Measurements from ENCODE around the gene POP4.

POP4 gene

GRCh38 chr19:29650772-29651387 lies 44.8 kb downstream of the POP4 start:
- H3K4me3 ChIP-seq (ENCODE audit: low read depth, low read length): no peak overlapping the region
- no peak for DNase-seq (ENCODE audit: low read depth)
- TF ChIP-seq CTCF (IDR thresholded peaks at IDR 0.05; ENCODE audit: control insufficient read depth, extremely low read depth, insufficient read depth): no peak

- DNase-seq (ENCODE audit: low read depth): no peak
- no peak overlapping the region for H3K4me3 ChIP-seq (ENCODE audit: low read depth, low read length)
- no peak for TF ChIP-seq CTCF (IDR thresholded peaks at IDR 0.05; ENCODE audit: control insufficient read depth, extremely low read depth, insufficient read depth)
Observed at GRCh38 chr19:29651622-29652394, 45.7 kb downstream of the POP4 start.

DNA sequence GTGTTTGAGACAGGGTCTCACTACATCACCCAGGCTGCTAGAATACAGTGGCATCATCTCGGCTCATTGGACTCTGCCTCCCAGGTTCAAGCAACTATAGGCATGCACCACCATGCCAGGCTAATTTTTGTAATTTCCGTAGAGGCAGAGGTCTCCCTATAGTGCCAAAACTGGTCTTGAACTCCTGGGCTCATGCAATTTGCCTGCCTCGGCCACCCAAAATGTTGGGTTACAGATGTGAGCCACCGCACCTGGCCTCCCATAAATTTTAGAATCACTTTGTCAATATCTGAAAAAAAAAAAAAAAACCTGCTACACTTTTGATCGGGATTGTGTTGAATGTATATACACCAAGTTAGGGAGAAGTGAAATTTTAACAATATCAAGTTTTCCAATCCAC lies 47.3 kb downstream of the POP4 start:
- H3K4me3 ChIP-seq (ENCODE audit: low read depth, low read length): no peak overlapping the region
- no peak for TF ChIP-seq CTCF (IDR thresholded peaks at IDR 0.05; ENCODE audit: control insufficient read depth, extremely low read depth, insufficient read depth)
- DNase-seq (ENCODE audit: low read depth): no peak

DNA sequence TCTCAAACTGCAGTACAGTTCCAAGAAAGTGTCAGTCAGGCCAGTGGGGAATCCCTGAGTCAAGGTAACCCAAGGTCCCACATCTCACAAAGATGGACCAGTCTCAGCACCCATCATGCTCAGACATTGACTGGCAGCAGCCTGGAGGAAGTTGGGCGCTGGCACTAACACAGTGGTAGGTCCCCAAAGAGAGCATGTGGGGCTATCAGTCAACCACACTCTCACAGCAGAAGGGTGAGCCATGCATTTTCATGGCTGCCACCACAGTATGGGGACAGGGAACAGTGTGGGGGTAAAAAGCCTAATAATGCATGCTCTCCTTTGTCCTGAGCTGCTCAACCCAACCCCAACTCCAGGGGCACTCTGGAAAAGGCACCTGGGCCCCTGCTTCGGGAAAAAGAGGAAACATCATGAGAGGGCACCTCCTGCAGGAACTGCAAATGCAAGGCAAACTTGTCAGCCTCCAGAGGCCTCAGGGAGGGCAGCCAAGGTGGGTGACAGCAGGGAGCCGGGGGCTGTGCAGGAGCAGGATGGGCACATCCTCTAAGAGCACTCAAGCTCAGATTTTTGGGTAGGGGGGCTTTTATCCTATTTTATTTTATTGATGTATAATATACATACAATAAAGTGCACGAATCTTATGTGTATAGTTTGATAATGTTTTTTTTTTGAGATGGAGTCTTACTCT lies 49.7 kb downstream of the POP4 start:
- no peak overlapping the region for H3K4me3 ChIP-seq (ENCODE audit: low read depth, low read length)
- TF ChIP-seq CTCF (IDR thresholded peaks at IDR 0.05; ENCODE audit: control insufficient read depth, extremely low read depth, insufficient read depth): no peak
- no peak for DNase-seq (ENCODE audit: low read depth)

GRCh38 chr19:29658221-29658991 lies 52.3 kb downstream of the POP4 start:
- H3K4me3 ChIP-seq (ENCODE audit: low read depth, low read length): no peak overlapping the region
- no peak for DNase-seq (ENCODE audit: low read depth)
- TF ChIP-seq CTCF (IDR thresholded peaks at IDR 0.05; ENCODE audit: control insufficient read depth, extremely low read depth, insufficient read depth): no peak

- no peak overlapping the region for H3K4me3 ChIP-seq (ENCODE audit: low read depth, low read length)
- DNase-seq (ENCODE audit: low read depth): no peak
- no peak for TF ChIP-seq CTCF (IDR thresholded peaks at IDR 0.05; ENCODE audit: control insufficient read depth, extremely low read depth, insufficient read depth)
Observed at GRCh38 chr19:29660835-29661234, 54.8 kb downstream of the POP4 start.

Measured in LNCaP clone FGC (cell line).